IMR-90 (cell line): ENCODE results near the gene AHCTF1.

Experiments used
- BHLHE40 ChIP-seq: fragments of 150-350 bp; IDR thresholded peaks from 2 replicates; pipeline ENCODE4 v1.6.1; 2016; ENCODE audit warnings: mild to moderate bottlenecking, low read depth, low read length
- CEBPB ChIP-seq: IDR thresholded peaks from 2 replicates; pipeline ENCODE4 v1.6.1; 2012; ENCODE audit warnings: low read depth, low read length, improper control_type of control experiment
- CTCF ChIP-seq: conservative IDR thresholded peaks from 2 replicates; pipeline ENCODE4 v1.5.1; 2012; ENCODE audit warnings: mild to moderate bottlenecking, low read depth, low read length, improper control_type of control experiment
- ELK1 ChIP-seq: fragments of 150-350 bp; IDR thresholded peaks from 2 replicates; pipeline ENCODE4 v1.6.1; 2016; ENCODE audit warnings: low read depth, mild to moderate bottlenecking, low read length, moderate library complexity, borderline replicate concordance
- MXI1 ChIP-seq: IDR thresholded peaks from 2 replicates; pipeline ENCODE4 v1.6.1; 2012; ENCODE audit warnings: low read depth, mild to moderate bottlenecking, low read length, moderate library complexity, borderline replicate concordance
- POLR2A ChIP-seq: IDR thresholded peaks from 2 replicates; pipeline ENCODE4 v1.6.1; 2012; ENCODE audit warnings: mild to moderate bottlenecking, low read depth, low read length
- RCOR1 ChIP-seq: IDR thresholded peaks from 2 replicates; pipeline ENCODE4 v1.6.1; 2012; ENCODE audit warnings: mild to moderate bottlenecking, low read length, improper control_type of control experiment; ENCODE audit not compliant: insufficient replicate concordance
- RFX5 ChIP-seq: IDR thresholded peaks from 2 replicates; pipeline ENCODE4 v1.8.0; 2012; ENCODE audit warnings: low read depth, mild to moderate bottlenecking, low read length, moderate library complexity
- SMC3 ChIP-seq: fragments of 150-350 bp; IDR thresholded peaks from 2 replicates; pipeline ENCODE4 v1.6.1; 2016; ENCODE audit warnings: low read depth, mild to moderate bottlenecking, antibody characterized with exemption, low read length, moderate library complexity
- USF2 ChIP-seq: fragments of 150-350 bp; IDR thresholded peaks from 2 replicates; pipeline ENCODE4 v1.6.1; 2017; ENCODE audit warnings: mild to moderate bottlenecking, antibody characterized with exemption, low read length, low read depth

- TF ChIP-seq ELK1: no peak
- TF ChIP-seq CTCF: no peak
- TF ChIP-seq CEBPB: no peak
- TF ChIP-seq BHLHE40: no peak
- no peak for TF ChIP-seq USF2
- TF ChIP-seq POLR2A: no peak
- no peak for TF ChIP-seq SMC3
- no peak for TF ChIP-seq RCOR1
- TF ChIP-seq MXI1: no peak
- TF ChIP-seq RFX5: no peak
Observed at GRCh38 chr1:246959944-246960693, 28.4 kb upstream of the AHCTF1 start.
